ENCODE data around the gene USP32. TPM values are rescaled to one million over a fixed set of nuclear protein-coding genes. Genes with fewer than 3 reads are reported as not detected.

The USP32 gene
- total and polyA plus RNA-seq, 2 of the 8 experiments (the other 6 are each of a cell fraction or from before 2014, with no cell fraction given), result 29.6 to 112 TPM

DNA sequence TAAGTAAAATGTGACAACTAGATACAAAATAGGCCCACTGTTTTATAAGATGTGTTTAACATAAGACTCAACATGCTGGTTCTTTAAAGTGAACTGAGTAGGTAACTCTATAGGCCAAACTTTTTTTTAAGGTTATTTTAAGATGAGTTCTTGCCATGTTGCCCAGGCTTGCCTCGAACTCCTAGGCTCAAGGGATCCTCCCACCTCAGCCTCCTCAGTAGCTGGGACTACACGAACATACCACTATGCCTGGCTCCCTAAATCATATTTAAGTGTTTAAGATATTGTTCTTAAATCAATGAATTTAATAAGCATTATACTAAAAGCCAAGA, 69.9 kb downstream of the USP32 start (continued):
- no peak for TF ChIP-seq POU5F1 (IDR thresholded peaks at IDR 0.05; ENCODE audit: low read depth, low read length)
